ENCODE data around the gene MYL7.

Gene MYL7

DNA sequence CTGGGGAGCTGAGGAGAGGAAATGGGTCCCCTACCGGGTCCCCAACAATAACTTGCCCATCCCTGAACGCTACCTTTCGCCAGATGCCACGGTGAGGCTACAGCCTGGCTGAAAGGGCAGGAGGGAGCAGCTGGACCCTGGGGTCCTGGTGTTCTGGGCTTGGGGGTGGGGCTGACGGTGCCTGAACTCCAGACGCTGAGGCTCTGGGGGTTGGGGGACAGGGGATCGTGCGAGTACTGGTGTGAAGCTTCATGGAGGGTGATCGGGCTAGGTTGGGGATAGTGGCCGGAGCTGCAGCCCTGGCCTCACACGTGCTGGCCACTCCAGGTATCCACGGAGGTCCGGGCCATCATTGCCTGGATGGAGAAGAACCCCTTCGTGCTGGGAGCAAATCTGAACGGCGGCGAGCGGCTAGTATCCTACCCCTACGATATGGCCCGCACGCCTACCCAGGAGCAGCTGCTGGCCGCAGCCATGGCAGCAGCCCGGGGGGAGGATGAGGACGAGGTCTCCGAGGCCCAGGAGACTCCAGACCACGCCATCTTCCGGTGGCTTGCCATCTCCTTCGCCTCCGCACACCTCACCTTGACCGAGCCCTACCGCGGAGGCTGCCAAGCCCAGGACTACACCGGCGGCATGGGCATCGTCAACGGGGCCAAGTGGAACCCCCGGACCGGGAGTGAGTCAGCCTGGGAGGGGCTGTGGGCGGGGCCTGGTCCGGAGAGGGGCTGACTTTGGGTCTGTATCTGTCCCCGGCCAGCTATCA, 28.7 kb downstream of the MYL7 start:
- no peak for DNase-seq (ENCODE audit: low read depth)

DNA sequence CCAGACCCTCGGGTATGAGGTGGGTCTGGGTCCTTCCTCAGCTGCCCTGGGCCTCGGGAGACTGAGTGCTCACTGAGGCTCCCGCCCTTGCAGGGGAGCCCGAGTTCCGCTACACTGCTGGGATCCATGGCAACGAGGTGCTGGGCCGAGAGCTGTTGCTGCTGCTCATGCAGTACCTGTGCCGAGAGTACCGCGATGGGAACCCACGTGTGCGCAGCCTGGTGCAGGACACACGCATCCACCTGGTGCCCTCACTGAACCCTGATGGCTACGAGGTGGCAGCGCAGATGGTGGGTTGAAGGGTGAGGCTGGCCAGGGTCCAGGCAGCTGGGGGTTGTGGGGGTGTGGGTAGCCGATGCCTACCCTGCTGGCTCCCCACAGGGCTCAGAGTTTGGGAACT, 29.4 kb downstream of the MYL7 start:
- DNase-seq (ENCODE audit: low read depth), result no peak

GRCh38 chr7:44110719-44111635, 30.2 kb downstream of the MYL7 start:
- no peak for DNase-seq (ENCODE audit: low read depth)

- DNase-seq (ENCODE audit: low read depth), result no peak
Measured at GRCh38 chr7:44109991-44110390, 31.1 kb downstream of the MYL7 start.

- DNase-seq (ENCODE audit: low read depth), result no peak
Measured at GRCh38 chr7:44108768-44109750, 32.1 kb downstream of the MYL7 start.

- no peak for DNase-seq (ENCODE audit: low read depth)
Measured at GRCh38 chr7:44107961-44108767, 33.0 kb downstream of the MYL7 start.

DNA sequence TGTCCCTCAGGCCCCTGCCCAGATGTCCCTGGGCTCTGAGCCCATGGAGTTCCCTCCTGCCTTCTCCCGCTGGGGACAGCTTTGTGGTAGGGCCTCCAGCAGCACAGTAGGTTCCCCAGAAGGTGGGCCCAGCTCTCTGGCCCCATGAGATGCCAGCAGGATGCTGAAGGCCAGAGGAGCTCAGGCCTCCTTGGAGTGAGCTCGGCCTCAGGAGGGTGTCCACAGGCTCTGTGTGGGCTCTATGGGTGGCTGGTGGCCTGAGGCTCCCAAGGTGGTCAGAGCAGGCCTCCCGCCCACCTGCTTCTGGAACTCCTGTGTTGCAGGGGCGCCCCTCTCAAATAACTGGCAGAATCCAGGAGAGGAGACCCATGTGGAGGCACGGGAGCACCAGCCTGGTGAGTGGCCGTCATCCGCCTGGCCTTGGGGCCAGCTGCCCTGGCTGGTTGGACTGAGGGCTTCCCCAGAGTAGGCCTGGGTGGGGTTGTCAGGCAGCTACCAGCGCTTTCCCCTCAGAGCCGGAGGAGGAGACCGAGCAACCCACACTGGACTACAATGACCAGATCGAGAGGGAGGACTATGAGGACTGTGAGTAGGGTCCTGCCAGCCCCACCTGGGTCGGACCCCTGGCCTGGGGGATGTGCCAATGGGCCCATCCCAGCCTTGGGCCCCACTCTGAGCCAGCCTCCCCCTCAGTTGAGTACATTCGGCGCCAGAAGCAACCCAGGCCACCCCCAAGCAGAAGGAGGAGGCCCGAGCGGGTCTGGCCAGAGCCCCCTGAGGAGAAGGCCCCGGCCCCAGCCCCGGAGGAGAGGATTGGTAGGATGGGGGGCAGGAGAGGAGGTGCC, 33.8 kb downstream of the MYL7 start:
- no peak for DNase-seq (ENCODE audit: low read depth)

DNA sequence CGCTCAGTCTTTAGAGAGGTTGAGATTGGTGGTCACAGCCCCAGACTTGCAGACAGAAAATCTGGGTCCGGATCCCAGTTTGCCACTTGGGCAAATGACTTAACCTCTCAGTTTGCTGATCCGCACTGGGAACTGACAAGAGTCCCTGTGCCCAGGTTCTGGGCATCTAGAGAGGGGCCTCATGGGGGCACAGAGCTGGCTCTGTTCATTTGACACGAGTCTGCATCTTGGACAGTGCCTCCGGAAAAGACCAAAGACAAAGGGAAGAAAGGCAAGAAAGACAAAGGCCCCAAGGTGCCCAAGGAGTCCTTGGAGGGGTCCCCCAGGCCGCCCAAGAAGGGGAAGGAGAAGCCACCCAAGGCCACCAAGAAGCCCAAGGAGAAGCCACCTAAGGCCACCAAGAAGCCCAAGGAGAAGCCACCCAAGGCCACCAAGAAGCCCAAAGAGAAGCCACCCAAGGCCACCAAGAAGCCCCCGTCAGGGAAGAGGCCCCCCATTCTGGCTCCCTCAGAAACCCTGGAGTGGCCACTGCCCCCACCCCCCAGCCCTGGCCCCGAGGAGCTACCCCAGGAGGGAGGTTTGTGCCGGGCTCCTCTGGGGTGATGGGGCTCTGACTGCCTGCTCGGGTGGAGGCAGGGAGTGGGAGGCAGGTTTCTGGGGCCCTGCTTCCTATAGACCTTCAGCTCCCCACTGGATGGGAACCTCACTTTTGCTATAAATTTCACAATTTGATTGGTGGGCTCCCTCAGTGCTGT, 34.6 kb downstream of the MYL7 start:
- no peak for DNase-seq (ENCODE audit: low read depth)

GRCh38 chr7:44105832-44106231, 35.3 kb downstream of the MYL7 start:
- no peak for DNase-seq (ENCODE audit: low read depth)

- no peak for DNase-seq (ENCODE audit: low read depth)
Measured at GRCh38 chr7:44104860-44105771, 36.0 kb downstream of the MYL7 start.

DNA sequence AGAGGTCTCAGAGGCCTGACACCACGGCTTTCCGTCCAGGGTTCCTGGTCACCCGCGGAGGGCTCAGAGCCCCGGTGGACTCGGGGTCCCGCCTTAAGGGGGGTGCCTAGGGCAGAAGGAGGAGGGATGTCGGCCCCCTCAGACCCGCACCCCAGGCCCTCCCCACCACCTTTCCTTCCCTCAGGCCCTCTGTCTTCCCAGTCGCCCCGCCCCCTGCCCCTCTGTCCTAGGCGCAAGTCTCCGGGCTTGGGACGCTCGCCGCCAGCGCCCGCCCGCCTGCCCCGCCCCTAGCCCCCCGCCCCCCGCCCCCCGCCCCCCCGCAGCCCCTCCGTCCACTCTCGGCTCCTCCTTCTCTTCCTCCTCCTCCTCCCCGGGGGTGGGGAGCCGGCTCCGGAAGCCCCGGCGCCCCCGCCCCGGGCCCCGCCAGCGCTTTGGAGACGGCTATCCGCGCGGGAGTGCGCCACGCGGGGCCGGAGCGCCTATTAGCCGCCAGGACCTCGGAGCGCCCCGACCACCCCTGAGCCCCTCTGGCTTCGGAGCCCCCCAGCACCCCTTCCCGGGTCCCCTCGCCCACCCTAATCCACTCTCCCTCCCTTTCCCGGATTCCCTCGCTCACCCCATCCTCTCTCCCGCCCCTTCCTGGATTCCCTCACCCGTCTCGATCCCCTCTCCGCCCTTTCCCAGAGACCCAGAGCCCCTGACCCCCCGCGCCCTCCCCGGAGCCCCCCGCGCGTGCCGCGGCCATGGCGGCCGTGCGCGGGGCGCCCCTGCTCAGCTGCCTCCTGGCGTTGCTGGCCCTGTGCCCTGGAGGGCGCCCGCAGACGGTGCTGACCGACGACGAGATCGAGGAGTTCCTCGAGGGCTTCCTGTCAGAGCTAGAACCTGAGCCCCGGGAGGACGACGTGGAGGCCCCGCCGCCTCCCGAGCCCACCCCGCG, 36.9 kb downstream of the MYL7 start, which contains the start of gene AEBP1:
Gene AEBP1, plus strand, starts transcription at position 423 of the 937 bp plus-strand sequence. Its CDS starts 321 bp downstream, at position 744.
- DNase-seq (ENCODE audit: low read depth), result no peak

DNA sequence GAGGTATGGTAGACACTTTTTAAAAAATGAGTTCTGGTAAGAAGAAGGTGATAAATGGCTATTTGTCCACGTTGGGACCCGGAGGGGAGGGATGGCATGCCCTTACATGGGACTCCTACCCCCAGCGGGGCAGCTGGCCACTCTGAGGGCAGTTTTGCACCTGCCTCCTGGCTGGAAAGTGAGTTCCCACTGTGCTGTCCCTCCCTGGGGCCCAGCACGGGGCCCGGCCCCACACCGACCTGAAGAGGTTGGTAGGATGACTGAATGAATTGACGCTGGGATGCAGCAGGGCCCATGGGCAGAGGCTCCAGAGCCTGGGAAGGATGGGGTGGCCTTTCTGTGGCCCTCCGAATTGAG, 37.6 kb downstream of the MYL7 start:
- DNase-seq (ENCODE audit: low read depth), result no peak

DNA sequence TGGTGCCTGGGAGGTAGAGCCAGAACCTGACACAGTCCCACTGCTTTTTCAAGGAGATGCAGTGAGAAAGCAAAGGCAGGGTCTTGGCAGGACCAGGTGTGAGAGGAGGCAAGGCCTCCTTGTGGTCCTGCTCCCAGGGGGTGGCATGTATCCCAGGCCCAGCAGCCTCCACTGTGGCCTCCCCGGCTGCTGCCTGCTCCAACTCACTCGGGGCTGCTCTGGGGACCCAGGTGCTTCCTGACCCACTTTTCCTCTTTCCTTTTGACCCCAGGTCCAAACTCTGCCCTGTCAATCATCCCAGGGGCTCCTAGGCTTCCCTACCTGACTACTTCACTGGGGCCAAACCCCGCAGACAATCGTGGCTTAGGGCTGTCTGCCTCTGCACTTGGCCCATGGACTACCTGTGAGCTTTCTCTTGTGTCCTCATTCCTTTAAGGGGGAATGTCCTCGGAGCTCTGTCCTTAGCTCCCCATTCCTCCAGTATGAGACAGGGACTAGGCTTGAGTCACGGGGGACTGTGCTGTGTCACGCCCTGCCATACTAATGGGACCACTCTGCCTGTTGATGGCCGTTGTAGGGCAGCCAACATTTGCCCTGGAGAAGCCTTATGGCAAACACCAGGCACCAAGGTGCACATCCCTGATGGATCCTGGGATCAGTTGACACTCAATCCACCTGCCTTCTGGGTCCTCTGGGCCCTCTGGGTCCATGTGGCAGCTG, 38.1 kb downstream of the MYL7 start:
- DNase-seq (ENCODE audit: low read depth), result no peak

DNA sequence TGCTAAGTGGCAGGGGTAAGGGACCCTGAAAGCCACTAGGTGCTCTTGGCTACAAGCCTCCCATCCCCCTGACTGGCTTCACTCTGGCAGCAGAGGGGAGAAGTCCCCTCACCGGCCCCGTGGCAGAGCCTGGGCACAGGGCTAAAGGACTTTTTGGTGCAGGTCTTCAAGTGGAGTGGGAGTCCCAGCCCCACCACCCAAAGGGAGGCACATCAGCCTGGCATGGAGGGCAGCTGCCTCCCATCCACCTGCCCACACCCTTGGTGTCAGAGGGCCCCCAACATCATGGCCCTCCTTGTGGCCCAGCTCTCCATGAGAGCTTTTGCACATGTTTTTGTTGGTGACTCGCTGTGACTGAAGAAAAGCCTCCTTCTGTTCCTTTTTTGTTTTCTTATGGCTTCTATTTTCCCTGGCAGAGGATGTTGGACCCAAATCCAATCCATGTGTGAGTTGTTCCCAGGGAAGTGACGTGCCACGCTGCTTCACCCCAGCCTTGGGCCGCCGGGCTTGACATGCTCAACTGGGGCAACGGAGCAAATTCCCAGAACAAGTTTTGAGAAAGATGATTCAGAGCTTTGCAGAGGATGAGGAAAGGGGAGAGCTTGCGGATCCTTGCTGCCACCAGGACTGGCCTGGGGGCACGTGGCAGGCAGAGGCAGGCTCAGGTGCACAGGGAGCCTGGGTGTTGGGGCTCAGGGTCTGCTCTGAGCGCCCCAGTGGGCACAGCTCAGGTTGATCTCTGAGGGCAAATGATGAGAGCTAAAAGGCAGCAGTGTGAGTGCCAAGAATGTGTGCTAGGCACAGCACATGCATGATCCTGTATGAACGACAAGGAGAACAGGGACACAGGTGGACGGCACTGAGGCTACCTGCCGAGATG, 38.9 kb downstream of the MYL7 start:
- DNase-seq (ENCODE audit: low read depth), result no peak

DNA sequence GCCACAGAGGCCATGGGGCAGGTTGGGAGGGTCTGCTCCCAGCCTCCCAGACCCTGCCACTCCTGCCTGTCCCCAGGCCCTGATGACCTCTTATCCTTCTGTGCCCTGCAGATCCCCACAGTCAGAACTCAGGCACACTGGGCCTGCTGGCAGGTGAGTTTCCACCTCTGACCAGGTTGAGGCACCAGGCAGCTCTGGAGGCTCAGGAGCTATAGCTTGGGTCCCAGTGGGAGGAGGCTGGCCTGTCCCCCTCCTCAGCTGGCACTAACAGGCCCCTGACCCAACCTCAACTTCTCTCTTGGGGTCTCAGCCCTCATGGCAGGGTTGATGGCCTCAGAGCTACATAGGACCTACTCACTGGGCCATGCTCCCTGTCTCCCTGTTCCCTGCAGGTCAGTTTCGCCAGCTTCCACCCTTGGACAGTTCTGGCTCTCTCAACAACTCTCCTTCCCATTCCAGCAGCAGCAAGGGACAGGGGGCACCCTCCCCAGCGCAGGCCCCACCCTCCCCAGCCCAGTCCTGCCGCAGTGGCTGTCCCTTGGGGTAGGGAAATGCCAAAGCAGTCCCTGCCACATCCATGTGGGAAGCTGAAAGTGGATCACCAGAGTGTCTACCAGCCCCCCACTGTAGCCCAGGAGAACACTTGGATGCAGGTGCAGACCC, 39.7 kb downstream of the MYL7 start:
- DNase-seq (ENCODE audit: low read depth), result no peak
